ENCODE results near the gene COL27A1. TPM values are rescaled to one million over a fixed set of nuclear protein-coding genes. Genes with fewer than 3 reads are reported as not detected.

Gene COL27A1
- total and polyA plus RNA-seq, 2 experiments from 2014 or later = 10.5 to 18.0 TPM

DNA sequence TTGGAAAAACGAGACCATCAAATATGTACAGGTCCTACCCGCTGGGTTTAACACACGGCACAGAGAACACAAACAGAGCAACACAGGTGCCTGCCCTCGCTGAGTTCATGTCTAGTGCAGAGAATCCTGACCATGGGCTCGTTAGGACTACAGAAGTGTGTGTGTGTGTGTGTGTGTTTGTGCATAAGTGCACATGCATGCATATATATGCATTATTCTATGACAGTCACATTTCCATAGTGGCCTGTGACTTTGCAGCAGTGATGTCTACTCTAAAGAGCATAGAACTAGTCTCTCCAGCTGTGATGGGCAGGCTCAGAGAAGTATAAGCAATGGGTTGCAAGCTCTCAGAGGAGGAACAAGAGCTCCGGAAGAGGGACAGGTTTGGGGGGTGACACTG is 202.0 kb downstream of the COL27A1 start:
- TF ChIP-seq CREB1 (CRISPR knock-in tag; IDR thresholded peaks at IDR 0.05; ENCODE audit: low read depth) (no peak), JUNB (IDR thresholded peaks at IDR 0.05; ENCODE audit: unreplicated experiment) (no peak), ZNF114 (CRISPR knock-in tag; IDR thresholded peaks at IDR 0.05) (no peak), EZH2 (IDR thresholded peaks at IDR 0.05; ENCODE audit: low read depth, unreplicated experiment) (no peak), REST (IDR thresholded peaks at IDR 0.05; ENCODE audit: unreplicated experiment) (no peak), EZH2phosphoT487 (IDR thresholded peaks at IDR 0.05; ENCODE audit: unreplicated experiment) (no peak), POLR2AphosphoS5 (IDR thresholded peaks at IDR 0.05; ENCODE audit: low read depth) (no peak), STAT1 (IDR thresholded peaks at IDR 0.05; ENCODE audit: unreplicated experiment) (no peak), ZNF331 (CRISPR knock-in tag; IDR thresholded peaks at IDR 0.05; ENCODE audit: low read depth) (no peak), ETS1 (IDR thresholded peaks at IDR 0.05) (no peak), NANOG (IDR thresholded peaks at IDR 0.05; ENCODE audit: borderline replicate concordance) (no peak)
- TF ChIP-seq, protein P1, sequence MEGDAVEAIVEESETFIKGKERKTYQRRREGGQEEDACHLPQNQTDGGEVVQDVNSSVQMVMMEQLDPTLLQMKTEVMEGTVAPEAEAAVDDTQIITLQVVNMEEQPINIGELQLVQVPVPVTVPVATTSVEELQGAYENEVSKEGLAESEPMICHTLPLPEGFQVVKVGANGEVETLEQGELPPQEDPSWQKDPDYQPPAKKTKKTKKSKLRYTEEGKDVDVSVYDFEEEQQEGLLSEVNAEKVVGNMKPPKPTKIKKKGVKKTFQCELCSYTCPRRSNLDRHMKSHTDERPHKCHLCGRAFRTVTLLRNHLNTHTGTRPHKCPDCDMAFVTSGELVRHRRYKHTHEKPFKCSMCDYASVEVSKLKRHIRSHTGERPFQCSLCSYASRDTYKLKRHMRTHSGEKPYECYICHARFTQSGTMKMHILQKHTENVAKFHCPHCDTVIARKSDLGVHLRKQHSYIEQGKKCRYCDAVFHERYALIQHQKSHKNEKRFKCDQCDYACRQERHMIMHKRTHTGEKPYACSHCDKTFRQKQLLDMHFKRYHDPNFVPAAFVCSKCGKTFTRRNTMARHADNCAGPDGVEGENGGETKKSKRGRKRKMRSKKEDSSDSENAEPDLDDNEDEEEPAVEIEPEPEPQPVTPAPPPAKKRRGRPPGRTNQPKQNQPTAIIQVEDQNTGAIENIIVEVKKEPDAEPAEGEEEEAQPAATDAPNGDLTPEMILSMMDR (conservative IDR thresholded peaks at IDR 0.05; ENCODE audit: low read depth in 2 of 2) = no peak
- TF ChIP-seq, protein P2, sequence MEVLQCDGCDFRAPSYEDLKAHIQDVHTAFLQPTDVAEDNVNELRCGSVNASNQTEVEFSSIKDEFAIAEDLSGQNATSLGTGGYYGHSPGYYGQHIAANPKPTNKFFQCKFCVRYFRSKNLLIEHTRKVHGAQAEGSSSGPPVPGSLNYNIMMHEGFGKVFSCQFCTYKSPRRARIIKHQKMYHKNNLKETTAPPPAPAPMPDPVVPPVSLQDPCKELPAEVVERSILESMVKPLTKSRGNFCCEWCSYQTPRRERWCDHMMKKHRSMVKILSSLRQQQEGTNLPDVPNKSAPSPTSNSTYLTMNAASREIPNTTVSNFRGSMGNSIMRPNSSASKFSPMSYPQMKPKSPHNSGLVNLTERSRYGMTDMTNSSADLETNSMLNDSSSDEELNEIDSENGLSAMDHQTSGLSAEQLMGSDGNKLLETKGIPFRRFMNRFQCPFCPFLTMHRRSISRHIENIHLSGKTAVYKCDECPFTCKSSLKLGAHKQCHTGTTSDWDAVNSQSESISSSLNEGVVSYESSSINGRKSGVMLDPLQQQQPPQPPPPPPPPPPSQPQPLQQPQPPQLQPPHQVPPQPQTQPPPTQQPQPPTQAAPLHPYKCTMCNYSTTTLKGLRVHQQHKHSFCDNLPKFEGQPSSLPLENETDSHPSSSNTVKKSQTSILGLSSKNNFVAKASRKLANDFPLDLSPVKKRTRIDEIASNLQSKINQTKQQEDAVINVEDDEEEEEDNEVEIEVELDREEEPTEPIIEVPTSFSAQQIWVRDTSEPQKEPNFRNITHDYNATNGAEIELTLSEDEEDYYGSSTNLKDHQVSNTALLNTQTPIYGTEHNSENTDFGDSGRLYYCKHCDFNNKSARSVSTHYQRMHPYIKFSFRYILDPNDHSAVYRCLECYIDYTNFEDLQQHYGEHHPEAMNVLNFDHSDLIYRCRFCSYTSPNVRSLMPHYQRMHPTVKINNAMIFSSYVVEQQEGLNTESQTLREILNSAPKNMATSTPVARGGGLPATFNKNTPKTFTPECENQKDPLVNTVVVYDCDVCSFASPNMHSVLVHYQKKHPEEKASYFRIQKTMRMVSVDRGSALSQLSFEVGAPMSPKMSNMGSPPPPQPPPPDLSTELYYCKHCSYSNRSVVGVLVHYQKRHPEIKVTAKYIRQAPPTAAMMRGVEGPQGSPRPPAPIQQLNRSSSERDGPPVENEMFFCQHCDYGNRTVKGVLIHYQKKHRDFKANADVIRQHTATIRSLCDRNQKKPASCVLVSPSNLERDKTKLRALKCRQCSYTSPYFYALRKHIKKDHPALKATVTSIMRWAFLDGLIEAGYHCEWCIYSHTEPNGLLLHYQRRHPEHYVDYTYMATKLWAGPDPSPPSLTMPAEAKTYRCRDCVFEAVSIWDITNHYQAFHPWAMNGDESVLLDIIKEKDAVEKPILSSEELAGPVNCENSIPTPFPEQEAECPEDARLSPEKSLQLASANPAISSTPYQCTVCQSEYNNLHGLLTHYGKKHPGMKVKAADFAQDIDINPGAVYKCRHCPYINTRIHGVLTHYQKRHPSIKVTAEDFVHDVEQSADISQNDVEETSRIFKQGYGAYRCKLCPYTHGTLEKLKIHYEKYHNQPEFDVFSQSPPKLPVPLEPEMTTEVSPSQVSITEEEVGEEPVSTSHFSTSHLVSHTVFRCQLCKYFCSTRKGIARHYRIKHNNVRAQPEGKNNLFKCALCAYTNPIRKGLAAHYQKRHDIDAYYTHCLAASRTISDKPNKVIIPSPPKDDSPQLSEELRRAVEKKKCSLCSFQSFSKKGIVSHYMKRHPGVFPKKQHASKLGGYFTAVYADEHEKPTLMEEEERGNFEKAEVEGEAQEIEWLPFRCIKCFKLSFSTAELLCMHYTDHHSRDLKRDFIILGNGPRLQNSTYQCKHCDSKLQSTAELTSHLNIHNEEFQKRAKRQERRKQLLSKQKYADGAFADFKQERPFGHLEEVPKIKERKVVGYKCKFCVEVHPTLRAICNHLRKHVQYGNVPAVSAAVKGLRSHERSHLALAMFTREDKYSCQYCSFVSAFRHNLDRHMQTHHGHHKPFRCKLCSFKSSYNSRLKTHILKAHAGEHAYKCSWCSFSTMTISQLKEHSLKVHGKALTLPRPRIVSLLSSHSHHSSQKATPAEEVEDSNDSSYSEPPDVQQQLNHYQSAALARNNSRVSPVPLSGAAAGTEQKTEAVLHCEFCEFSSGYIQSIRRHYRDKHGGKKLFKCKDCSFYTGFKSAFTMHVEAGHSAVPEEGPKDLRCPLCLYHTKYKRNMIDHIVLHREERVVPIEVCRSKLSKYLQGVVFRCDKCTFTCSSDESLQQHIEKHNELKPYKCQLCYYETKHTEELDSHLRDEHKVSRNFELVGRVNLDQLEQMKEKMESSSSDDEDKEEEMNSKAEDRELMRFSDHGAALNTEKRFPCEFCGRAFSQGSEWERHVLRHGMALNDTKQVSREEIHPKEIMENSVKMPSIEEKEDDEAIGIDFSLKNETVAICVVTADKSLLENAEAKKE (CRISPR knock-in tag; IDR thresholded peaks at IDR 0.05) = no peak
- Histone ChIP-seq H3K4me3 (no peak overlapping the region), H2AFZ (no peak overlapping the region), H3F3A (replicated peaks; ENCODE audit: low read depth) (no peaks in the 10 kb centered on the region), H3K9me2 (ENCODE audit: insufficient read depth) (no peaks in the 10 kb centered on the region), H3K4me1 (ENCODE audit: insufficient read depth) (no peaks in the 10 kb centered on the region), H3K36me3 (ENCODE audit: insufficient read depth) (peaks cover 29% of the 10 kb centered on the region; the same call in 1 of the 2 replicates), H3K27me3 (ENCODE audit: insufficient read depth) (no peaks in the 10 kb centered on the region), H4K20me1 (replicated peaks; ENCODE audit: insufficient read depth) (no peaks in the 10 kb centered on the region), H3K4me2 (no peak overlapping the region), H3K79me2 (replicated peaks; ENCODE audit: insufficient read depth) (no peaks in the 10 kb centered on the region), H3K27ac (ENCODE audit: low read depth) (no peak overlapping the region)
- H3K36me3 Mint-ChIP-seq (ENCODE audit: low read depth) = peaks cover 64% of the 10 kb centered on the region
- DNase-seq (ENCODE audit: low spot score) = no peak
- H3K4me3 Mint-ChIP-seq = no peak overlapping the region
- H3K9me3 Mint-ChIP-seq = no peaks in the 10 kb centered on the region
- H3K27ac Mint-ChIP-seq = no peak overlapping the region
- H3K27me3 Mint-ChIP-seq (ENCODE audit: insufficient read depth, low read depth, poor library complexity) = peaks cover 4% of the 10 kb centered on the region
- no peaks in the 10 kb centered on the region for H3K4me1 Mint-ChIP-seq
- ATAC-seq = no peak

Data from GM23338 (cell line).